Loucy (cell line): ENCODE data around the gene TRIM39.

Experiments
- CTCF ChIP-seq: fragments of 200-600 bp; sonication (generic); conservative IDR thresholded peaks from 2 replicates; pipeline ENCODE4 v1.5.1; 2014; ENCODE audit warnings: mild to moderate bottlenecking, antibody characterized with exemption, low read length
- EZH2phosphoT487 ChIP-seq: fragments of 200-600 bp; IDR thresholded peaks from 2 replicates; pipeline ENCODE4 v1.6.1; 2018; ENCODE audit warnings: antibody characterized with exemption, mild to moderate bottlenecking, moderate library complexity, borderline replicate concordance

GRCh38 chr6:30345852-30346251 lies 19.1 kb downstream of the TRIM39 start:
- TF ChIP-seq CTCF (no peak), EZH2phosphoT487 (no peak)
